Activated CD4-positive, alpha-beta T cell treated with anti-CD3 and anti-CD28 coated beads, Interleukin-2, amount 50 U/mL, for 24 hours (primary cell): Measurements from ENCODE around the gene ST3GAL4.
A peak's percentile ranks its signal among the peaks of the same experiment; 100 is the strongest.
"Not testable (repeated sequence)": the region's sequence is repeated elsewhere in the genome, so short reads cannot be mapped to it uniquely, and the experiment has no call there.

ENCODE experiments used
- DNase-seq, 2 donors: peaks; one replicate each; pipeline ENCODE4 v3.0.0-alpha.2; 2020; ENCODE audit warnings: low read depth in 1 of 2, low spot score in 1 of 2

The ST3GAL4 gene, protein sequence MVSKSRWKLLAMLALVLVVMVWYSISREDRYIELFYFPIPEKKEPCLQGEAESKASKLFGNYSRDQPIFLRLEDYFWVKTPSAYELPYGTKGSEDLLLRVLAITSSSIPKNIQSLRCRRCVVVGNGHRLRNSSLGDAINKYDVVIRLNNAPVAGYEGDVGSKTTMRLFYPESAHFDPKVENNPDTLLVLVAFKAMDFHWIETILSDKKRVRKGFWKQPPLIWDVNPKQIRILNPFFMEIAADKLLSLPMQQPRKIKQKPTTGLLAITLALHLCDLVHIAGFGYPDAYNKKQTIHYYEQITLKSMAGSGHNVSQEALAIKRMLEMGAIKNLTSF

DNA sequence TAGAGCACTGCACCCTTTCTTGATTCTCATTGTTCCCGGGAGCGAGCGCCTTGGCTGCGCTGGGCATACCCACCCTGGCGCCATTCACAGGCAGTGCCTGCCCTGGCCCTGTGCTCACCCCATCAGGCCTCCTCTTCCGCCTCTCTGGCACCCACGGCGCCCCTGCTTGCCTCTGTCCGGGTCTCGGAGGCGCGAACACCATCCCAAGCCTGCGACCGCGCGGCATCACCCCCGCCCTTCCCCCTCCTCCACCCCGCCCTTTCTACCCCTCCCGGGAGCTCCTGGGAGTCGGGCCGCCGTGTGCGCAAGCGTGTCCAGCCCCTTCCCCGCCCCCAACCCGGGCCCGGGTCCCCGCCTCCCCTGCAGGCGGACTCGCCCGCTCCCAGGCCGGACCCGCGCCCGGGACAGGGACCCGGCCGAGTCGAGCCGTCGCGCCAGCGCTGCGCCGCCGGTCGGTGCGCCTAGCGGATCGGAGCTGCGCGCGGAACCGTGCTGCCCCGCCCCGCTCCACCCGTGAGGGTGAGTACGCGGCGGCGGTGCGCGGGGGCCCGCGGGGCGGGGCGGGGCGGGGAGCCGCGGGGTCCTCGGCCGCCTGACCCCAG is at the start of gene ST3GAL4:
Gene ST3GAL4, plus strand, starts transcription at position 363 of the 602 bp plus-strand sequence. CDS start 50,470 bp downstream, outside the sequence.
- peak; percentile 45 to 66 for DNase-seq

DNA sequence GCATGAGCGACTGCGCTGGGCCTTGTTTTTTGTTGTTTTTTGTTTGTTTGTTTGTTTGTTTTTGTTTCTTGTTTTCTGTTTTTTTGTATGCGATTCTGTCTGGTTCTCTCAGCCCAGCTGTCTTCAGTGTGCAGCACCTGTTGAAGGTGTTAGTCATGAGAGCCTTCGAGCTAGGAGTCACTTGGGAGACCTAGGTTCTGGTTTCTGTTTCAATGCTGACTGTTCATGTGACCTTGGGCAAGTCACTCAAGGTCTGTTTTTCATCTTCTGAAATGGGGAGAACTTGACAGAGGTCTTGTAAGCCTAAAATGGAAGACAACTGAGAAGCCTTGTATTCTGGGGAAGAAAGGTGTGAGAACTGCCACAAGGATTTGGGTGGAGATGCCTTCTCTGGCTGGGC is 49.8 kb upstream of the ST3GAL4 start:
- DNase-seq: peak in 1 of 2 donors; percentile 34

DNA sequence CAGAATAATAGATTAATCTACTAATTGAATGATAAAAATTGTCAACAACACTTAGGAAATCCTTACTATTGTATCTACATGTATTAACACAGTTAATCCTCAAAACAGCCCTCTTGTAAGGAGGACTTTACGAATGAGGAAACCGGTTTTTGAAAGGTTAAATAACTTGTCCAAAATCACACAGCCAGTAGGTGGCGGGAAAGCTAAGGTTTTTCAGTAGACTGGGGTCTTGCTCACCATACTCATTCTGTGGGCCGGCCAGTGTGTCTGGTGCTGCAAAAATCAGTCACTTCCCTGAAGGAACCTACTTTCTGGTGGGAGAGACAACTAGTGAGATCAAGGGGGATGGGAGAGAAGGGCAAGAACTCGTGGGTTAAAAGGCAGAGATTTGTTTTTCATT is 47.8 kb upstream of the ST3GAL4 start:
- DNase-seq: no peak

DNA sequence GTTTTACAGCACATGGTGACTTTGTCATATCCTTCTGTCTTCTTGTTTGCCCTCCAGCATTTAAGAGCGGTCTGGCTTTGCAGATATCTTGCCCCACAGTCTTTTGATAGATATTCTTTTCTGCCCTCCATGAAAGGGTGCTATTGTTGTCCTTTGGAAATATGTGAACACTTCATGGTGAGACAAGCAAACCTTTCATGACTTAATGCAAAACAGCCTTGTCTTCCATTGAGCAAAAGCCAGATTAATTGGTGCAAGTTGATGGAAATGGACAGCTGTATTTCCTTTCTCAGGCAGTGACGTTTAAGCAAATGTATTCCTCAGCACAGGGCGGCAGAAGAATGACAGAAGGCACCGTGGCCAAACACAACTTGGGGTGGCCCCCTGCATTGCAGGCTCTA is 47.2 kb upstream of the ST3GAL4 start:
- DNase-seq: no peak

DNA sequence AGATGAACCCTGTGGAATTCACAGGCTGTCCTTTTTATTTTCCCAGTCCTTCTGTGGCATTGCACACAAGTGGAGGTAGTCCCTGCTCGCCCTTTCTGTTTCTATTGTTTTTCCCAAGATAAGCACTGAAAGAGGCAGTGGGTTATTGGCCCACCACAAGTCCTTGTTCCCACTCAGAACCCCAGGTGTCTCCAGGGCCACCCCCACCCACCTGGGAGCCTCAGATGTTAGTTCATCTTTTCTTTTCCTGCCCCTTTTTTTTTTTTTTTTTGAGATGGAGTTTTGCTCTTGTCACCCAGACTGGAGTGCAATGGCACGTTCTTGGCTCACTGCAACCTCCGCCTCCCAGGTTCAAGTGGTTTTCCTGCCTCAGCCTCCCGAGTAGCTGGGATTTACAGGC is 46.7 kb upstream of the ST3GAL4 start:
- DNase-seq: not testable (repeated sequence)

DNA sequence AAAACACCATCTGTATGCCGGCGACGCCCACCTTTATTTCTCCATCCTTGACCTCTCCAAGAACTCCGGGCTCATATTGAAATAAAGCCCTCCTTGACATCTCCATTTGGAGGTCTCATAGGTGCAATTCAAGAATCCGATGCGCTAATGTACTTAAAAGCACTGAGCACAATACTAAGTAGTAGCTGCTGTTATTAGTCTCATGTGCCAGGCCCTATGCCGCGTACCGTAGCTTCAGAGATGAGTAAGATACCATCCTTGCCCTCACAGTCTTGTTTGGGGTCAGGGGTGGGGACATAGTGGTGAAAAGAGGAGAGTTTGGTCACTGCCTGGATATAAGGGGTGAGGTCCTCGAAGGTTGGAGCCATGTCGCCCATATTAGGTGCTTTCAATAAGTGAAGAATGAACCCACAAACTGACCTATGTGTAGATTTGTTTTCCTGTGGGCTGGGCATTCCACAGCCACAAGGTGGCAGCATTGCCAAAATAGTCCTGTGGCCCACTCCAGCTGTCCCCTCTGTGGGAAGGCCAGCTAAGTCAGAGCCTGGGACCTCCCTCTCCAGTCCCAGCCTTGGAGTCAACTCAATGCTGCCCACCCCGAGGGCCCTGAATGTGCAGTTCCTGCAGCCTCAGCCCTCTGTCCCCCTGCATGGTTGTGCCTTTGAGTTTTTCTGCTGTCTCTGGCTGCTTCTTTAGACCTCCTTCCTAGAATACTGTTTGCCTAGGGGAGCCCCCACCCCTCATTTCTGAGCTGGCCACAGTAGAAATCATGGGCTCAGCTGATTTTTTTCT is 45.1 kb upstream of the ST3GAL4 start:
- no peak for DNase-seq

DNA sequence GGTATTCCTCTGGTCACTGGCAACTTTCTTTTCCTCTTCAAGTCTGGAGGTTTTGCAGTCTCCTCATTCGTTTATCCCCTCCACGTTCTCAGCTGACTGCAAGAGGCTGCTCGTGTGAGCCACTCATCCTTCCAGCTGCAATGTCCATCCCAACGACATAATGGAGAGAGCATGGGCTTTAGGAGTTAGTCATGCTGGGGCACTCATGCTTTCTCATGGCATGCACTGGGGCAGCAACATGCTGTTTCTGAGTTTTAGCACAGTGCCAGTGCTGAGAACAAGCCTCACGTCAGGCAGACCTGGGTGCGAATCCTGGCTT is 44.5 kb upstream of the ST3GAL4 start:
- no peak for DNase-seq

DNA sequence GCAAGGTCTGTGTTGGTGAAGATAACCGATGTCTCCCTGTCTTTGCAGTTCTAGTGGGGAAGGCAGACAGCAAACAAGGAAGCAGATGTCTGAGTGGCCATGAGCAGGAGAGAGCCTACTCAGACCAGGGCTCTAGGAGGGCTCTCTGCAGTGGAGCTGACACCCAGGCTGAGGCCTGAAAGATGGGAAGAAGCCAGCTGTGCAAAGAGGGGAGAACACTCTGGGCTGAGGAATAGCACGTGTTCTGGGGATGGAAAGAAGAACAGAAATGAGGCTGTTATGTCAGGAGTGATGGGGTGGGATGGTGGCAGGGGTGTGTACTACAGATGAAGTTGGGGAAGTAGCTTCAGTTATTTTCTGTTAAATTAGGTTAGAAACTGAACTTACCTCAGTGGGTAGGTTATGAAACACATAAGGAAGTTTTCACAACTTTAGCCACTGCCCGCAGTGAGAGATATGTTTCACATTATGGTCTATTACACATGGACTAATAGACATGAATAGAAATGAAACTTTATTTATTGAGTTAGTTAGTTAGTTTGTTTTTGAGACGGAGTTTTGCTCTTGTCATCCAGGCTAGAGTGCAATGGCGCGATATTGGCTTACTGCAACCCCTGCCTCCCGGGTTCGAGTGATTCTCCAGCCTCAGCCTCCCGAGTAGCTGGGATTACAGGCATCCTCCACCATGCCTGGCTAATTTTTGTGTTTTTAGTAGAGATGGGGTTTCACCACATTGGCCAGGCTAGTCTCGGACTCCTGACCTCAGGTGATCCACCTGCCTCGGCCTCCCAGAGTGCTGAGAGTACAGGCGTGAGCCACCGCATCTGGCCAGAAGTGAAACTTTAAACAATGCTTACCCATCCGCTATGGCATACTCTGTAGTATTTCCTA is 43.8 kb upstream of the ST3GAL4 start:
- no peak for DNase-seq

DNA sequence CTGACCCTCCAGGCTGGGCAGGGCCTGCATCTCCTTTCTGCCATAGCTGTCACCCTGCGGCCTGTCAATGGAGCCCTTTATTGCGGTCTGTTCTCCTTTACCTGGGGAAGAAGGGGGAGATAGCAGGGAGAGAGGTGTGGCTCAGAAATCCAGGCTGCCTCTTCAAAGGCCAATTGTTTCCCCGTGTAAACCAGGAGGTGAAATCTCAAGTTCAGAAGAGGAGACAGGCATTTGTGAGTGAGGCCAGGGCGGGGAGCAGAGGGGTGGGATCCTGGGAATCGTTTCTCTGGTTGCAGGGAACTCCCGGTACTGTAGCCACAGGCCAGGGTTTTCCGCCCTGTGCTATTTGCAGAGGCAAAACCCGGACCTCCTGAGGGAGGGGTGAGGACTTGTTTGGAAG is 42.5 kb upstream of the ST3GAL4 start:
- no peak for DNase-seq

DNA sequence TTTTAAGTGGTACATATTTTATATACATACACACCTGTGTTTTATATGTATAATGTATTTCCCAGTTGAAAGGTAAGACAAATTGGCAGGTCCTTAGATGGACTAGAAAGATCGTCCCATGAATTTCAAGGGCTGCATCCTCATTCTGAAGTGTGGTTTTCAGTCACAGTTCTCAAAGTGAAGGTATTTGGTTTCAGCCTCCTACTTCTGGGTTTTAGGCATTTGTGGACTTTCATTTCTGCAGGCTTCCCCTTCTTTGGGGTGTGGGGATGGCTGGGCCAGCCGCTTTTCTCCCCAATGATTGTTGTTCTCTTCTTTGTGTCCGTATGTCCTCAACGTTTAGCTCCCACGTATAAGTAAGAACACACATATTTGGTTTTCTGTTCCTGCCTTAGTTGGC is 41.7 kb upstream of the ST3GAL4 start:
- DNase-seq: no peak

DNA sequence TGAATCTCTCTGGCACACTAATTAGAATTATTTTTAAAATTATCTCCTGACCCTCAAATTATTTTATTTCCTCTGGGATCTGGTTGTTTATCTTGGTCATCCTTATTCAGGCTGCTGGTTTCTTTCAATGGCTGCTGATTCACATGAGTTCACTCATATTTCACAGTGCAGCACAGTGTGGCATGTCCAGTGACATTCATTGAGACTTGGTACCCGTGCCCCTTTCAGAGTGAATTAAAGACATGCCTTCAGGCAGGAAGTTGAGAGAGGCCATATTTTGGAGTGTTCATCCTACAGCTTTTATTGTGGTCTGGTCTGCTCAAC is 38.1 kb upstream of the ST3GAL4 start:
- DNase-seq: no peak

DNA sequence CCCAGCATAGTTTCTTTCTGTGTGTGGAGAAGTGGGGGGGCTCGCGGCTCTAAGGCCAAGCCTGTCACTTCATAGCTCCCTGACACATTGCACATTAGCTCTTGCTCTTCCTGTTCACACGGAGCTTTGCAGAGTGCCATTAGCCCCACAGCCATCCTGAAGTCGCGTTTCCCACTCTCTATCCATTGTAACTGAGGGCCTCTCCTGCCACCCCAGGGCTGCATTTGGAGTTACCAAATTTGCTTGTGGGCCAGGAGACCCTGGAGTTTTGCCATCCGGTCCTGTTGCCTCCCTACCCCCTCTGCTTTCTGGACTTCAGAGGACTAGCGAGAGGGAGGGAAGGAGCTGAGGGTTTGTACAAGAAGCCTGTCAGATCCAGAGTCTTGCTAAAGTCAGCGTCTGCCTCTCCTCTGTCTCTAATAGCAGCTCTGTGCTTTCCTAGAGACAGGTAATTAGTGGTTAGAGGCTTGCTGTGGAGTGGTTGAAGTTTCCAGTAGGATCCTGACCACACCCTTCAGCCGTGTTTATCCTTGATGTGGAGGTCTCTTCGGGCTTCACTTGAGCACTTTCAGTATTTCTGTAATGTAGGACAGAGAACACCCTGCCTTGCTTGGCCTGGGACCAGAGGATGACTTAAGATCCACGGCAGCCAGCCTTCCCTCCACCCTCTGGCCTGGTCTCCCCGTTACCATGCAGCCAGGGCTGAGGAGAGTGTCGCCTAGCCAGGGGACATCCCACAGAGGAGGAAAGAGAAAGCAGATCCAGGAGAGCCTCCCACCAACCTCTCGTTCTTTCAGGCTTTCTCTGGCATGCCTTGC is 37.5 kb upstream of the ST3GAL4 start:
- DNase-seq: no peak

DNA sequence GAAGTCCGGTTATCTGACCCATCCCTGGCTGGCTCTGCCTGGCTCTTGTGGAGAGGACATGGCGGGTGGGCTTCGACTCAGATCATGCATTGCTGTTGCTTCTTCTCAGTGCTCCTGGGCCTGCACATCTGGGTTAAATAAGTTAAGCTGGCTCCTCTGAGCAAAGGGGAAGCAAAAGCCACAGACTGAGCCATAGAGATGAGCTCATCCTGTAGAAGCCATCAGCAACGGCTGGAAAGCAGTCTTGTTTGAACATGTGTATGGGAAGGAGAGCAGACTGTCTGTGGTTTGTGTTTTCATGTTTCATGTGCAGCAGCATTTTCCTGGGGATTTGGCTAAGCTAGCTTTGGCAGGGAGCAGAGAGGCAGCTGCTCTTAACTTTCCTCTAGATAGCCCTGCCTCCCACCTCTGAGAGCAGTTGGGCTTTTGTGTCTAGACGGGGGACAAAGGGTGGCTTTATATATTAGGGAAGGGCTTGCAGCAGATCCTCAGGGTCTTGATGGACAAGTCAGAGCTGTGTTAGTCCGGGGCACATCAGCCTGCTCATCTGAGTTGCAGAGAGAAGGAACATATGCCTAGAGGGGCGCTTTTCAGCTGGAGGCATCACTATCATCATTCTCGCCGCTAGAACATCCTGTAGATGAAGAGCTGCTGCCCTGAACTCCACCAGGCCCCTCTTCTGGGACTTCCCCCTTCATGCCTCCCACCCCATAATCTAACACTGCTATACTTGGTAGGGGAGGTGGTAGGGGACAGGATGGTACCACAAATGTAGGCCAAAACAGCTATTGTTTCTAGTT is 36.7 kb upstream of the ST3GAL4 start:
- no peak for DNase-seq

DNA sequence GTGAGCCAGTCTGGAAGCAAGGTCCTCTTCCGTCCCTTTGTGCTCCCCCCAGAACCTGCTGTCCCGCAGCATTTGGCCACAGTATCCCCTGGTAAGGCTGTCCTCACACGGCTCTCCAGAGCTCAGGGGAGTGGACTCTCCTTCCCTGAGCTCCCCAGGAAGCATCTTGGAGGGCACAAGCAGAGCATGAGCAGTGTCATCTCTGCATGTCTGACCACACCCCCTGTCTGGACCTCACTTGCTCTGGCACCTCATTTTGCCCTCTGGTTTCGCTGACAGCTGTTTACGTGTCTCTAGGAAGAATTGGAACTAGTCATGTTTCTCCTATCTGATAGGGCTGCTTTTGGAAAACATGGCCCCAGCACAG is 36.1 kb upstream of the ST3GAL4 start:
- DNase-seq: no peak

DNA sequence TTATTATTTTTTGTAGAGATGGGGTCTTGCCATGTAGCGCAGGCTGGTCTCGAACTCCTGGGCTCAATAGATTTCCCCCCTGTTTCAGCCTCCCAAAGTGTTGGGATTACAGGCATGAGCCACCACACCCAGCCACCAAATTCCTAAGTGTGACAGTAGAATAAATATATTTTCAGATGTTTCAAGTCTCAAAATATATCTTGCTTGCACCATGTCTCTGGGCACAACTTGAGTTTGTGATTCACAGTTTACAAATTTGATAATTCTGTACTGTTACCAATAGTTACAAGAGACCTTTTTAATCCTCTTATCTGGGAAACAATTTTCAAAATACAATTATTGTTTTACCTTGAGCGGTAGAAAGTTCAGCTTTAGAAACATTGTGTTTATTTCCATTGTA is 32.5 kb upstream of the ST3GAL4 start:
- DNase-seq: no peak

DNA sequence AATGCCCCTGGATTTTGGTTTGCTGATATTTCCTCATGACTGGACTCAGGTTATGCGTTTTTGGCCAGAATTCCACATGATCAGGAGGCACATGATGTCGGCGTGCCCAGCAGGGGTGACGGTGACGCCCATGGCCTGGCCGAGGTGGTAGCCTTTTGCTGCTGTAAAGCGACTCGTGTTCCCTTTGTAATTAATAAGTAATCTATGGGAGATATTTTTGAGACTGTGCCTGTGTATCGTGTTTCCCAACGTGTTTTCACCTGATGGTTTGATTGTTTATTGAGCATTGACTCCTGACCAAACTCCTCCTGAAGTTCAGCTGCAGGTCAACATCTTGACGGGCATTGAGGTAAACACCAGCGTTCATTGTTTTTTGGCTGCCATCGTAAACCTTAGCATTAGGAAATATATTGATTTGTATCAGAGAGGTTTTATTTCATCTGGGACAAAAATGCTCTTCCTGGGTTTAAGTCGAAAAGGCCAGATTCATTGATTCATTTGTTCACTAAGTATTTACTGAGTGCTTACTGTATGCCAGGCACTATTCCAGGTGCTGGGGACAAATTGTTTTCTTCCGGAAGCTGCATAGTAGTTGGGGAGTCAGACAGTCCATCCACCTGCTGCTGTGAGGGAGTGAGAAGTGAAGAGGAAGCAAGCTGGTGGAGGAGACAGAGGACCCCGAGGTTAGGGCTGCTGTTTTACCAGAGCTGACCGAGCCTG is 28.0 kb upstream of the ST3GAL4 start:
- no peak for DNase-seq

DNA sequence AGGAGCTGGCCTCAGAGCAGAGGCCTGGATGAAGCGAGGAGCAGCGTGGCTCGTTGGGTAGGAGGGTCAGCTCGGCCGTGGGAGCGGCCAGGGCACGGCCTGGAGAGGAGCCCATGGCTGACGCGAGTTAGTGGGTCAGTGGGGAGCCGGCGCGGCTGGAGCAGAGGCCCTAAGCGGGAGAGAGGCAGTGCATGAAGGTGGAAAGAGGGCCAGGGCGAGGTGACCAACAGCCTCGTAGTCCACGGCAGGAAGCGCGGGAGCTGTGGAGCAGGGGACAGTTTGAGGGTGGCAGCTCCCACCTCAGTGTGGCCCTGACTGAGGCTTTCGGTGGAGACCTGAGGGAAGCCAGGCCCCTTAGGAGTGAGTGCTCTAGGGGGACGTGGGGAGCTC is 27.5 kb upstream of the ST3GAL4 start:
- DNase-seq: no peak

DNA sequence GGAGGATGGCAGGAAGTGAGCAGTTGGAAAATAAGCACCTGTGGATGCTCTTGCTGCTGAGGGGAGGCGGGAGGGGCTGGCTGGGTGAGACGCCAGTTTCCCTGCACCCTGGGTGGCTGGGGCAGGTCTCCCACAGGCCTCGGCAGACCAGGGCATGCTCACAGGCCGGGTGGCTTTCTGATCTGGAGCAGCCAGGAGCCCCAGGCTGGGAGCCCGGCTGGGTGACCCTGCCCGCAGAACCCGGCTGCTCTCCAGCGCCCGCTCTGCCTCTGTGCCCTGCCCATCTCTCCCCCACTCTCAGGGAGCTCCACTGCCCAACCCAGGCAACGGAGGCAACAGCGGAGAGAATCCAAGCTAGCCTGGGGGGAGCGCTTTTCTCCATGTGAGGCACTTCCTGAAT is 27.0 kb upstream of the ST3GAL4 start:
- no peak for DNase-seq

DNA sequence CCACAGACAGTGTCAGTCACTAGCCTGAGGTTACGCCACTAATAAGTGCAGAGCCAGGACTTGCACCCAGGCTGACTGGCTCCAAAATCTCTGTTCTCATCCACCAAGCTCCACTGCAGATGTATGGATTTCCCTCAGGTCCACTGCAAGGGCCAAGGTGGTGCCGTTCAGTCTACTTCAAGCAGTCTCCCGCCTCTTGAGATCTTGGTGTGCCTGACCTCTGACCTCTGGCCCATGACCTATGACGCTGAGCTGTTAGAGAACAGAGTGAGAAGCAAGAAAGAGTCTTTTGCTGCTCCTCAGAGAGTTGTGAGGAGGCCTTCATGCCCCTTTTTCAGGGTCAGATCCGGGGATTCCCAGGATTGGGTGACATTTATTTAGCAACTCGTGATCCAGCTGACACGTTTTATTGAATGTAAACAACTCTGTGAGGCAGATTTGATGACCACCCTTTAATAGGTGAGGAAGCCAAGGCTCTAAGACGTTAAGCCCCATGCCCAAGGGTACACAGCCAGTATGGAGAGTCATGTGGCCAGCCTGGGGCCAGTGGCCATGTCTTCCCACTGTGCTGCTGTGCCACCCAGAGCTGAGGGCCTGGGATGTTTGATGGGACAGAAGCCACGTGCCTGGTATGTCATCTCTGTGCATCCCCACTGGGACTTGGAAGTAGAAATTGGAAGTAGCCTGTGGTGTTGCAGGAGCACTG is 26.4 kb upstream of the ST3GAL4 start:
- DNase-seq: no peak
